Prostate gland (tissue), 2 donors: ENCODE results near the gene CPLX1. TPM values are rescaled to one million over a fixed set of nuclear protein-coding genes. Genes with fewer than 3 reads are reported as not detected.

ENCODE experiments used
- DNase-seq: peaks from one replicate; pipeline ENCODE4 v3.0.0-alpha.2; 2019; ENCODE audit warnings: low spot score
- H3K27ac ChIP-seq, 2 donors: fragments of 200-600 bp; sonication (generic); 2 replicates each; pipeline ENCODE4 v1.5.1; 2017 to 2019
- H3K27me3 ChIP-seq: fragments of 200-600 bp; sonication (generic); replicated peaks from 2 replicates; pipeline ENCODE4 v1.5.1; 2019; ENCODE audit not compliant: insufficient read depth
- H3K36me3 ChIP-seq, 2 donors: fragments of 200-600 bp; sonication (generic); 1 replicate in 1 of 2; 2 replicates in 1 of 2; pipeline versions ENCODE4 v1.5.1 to v1.8.1; 2017 to 2019
- H3K4me1 ChIP-seq: fragments of 200-600 bp; sonication (generic); replicated peaks from 2 replicates; pipeline ENCODE4 v1.5.1; 2019
- H3K4me3 ChIP-seq, 2 donors: fragments of 200-600 bp; sonication (generic); 2 replicates each; pipeline ENCODE4 v1.5.1; 2017 to 2019
- H3K9me3 ChIP-seq: fragments of 200-600 bp; sonication (generic); 2 replicates; pipeline ENCODE4 v1.5.1; 2017
- POLR2A ChIP-seq: fragments of 450-650 bp; IDR thresholded peaks from one replicate; pipeline ENCODE4 v1.6.1; 2016; ENCODE audit warnings: antibody characterized with exemption, mild to moderate bottlenecking
- POLR2AphosphoS5 ChIP-seq: sonication (generic); formaldehyde crosslinking; IDR thresholded peaks from one replicate; pipeline ENCODE4 v1.6.1; 2017; ENCODE audit warnings: antibody characterized with exemption
- WGBS: methylation state at CpG from one replicate; pipeline ENCODE4 v1.1.5; 2018; 5-methylcytosine and 5-hydroxymethylcytosine counted together
- intact Hi-C: fragments of 100-400 bp; cut with DNase I; formaldehyde crosslinking; loops from one replicate; pipeline ENCODE4 v1.14.2; 2022
- total RNA-seq, 2 donors: library from RNA; depleted of rRNA; stranded (reverse); fragments of >200 nt; gene quantifications; one replicate each; pipeline ENCODE4 v1.1.0, GENCODE V29; 2016
- TF ChIP-seq, protein P1 (sequence below), 4 experiments: fragments of 200-600 bp in 2 of 4; fragments of 450-650 bp in 2 of 4; sonication (generic) in 2 of 4; IDR thresholded peaks; 1 replicate in 3 of 4; 2 replicates in 1 of 4; pipeline ENCODE4 v1.5.1; 2016 to 2019; ENCODE audit warnings: antibody characterized with exemption in 4 of 4, mild to moderate bottlenecking in 2 of 4, moderate library complexity in 2 of 4

The CPLX1 gene
- total RNA-seq, 2 donors from 2014 or later, result 2.5 to 4.4 TPM

DNA sequence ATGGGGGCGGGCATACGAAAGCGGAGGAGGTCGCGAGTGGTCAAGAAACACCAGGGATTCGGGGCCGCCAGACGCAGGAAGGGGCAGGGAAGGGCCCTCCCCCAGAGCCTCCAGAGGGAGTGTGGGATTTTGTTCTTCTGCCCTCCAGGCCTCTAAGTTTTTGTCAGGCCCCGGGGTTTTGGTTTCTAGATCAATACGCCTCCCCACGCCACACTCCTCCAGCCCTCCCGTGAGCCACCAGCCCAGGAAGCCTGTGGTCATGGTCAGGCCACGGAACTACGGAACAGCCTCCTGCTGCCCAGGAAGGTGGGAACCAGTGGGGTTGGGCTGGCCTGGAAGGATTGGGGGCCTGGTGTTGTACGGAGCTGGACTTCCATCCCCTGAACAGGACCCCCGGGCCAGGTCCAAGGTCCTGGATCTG, 38.4 kb downstream of the CPLX1 start:
- Histone ChIP-seq H3K36me3 (no peaks in the 10 kb centered on the region), H3K9me3 (no peaks in the 10 kb centered on the region), H3K4me3 (no peak overlapping the region), H3K27me3 (no peaks in the 10 kb centered on the region), H3K4me1 (peaks cover 17% of the 10 kb centered on the region), H3K27ac (no peak overlapping the region)
- intact Hi-C loops, result no loop called here
- no peak for DNase-seq
- TF ChIP-seq POLR2A (no peak), POLR2AphosphoS5 (no peak)
- TF ChIP-seq, protein P1, sequence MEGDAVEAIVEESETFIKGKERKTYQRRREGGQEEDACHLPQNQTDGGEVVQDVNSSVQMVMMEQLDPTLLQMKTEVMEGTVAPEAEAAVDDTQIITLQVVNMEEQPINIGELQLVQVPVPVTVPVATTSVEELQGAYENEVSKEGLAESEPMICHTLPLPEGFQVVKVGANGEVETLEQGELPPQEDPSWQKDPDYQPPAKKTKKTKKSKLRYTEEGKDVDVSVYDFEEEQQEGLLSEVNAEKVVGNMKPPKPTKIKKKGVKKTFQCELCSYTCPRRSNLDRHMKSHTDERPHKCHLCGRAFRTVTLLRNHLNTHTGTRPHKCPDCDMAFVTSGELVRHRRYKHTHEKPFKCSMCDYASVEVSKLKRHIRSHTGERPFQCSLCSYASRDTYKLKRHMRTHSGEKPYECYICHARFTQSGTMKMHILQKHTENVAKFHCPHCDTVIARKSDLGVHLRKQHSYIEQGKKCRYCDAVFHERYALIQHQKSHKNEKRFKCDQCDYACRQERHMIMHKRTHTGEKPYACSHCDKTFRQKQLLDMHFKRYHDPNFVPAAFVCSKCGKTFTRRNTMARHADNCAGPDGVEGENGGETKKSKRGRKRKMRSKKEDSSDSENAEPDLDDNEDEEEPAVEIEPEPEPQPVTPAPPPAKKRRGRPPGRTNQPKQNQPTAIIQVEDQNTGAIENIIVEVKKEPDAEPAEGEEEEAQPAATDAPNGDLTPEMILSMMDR (IDR thresholded peaks at IDR 0.05), result no peak
- 73% methylated on average over 16 of the region's 16 CpGs for WGBS

DNA sequence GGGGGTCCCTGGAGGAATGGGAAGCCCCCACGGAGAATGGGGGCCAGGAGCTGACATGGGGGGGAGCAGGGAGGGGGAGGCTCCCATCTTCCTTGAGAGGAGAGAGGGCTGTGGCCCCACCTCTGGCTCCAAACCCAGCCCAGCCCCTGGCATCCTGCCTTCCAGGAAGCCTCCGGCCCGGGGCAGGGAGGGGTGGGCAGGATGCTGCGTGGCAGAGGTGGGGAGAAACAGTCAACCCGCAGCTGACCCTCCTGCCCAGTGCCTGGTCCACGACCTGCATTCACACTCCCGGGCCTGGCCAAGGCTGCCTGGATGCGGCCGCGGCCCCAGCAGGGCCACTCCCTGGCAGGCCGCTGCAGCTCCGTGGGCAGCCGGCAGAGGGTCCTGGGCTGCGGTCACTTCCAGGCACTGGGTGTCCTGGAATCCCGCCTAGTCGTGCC, 39.0 kb downstream of the CPLX1 start:
- Histone ChIP-seq H3K36me3 (no peaks in the 10 kb centered on the region), H3K9me3 (no peaks in the 10 kb centered on the region), H3K27me3 (no peaks in the 10 kb centered on the region), H3K4me1 (peaks cover 17% of the 10 kb centered on the region), H3K4me3 (peak overlapping the region; percentile 30 to 33), H3K27ac (peak overlapping the region; percentile 34 to 47)
- intact Hi-C loops, result no loop called here
- no peak for TF ChIP-seq POLR2AphosphoS5
- TF ChIP-seq, protein P1 (IDR thresholded peaks at IDR 0.05), result peak in 1 of 4 experiments; percentile 6
- 44% methylated on average over 15 of the region's 16 CpGs for WGBS
- DNase-seq, result no peak

DNA sequence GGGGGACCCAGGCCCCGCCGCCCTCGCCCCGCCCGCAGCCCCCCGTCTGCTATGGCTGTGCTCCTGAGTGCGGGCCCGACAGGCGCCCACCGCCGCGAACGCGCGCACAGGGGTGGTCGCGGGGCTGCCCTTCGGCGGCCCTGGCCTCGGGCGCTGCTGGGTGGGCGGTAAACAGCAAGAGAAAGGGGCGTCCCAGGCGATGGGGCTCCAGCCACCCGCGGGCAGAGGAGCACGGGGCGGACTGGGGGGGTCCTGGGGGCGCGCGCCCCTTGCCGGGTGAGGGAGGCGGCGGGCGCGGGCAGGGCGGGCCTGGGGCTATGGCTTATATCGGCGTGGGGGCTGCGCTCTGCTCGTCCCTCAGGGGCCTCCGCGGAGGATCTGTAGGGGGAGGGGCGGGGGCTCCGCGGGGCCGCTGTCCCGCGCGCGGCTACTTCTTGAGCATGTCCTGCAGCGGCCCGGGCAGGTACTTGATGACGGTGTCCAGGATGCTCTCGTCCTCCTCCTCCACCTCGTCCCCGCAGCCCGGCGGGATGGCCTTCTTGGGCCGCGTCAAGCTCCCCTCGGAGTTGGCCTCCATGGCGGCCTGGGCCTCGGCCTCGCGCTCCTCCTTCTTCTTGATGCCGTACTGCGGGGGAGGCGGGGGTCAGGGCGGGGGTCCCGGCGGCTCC, 39.7 kb downstream of the CPLX1 start:
- intact Hi-C loops, result no loop called here
- H3K4me1 ChIP-seq, result peaks cover 17% of the 10 kb centered on the region

DNA sequence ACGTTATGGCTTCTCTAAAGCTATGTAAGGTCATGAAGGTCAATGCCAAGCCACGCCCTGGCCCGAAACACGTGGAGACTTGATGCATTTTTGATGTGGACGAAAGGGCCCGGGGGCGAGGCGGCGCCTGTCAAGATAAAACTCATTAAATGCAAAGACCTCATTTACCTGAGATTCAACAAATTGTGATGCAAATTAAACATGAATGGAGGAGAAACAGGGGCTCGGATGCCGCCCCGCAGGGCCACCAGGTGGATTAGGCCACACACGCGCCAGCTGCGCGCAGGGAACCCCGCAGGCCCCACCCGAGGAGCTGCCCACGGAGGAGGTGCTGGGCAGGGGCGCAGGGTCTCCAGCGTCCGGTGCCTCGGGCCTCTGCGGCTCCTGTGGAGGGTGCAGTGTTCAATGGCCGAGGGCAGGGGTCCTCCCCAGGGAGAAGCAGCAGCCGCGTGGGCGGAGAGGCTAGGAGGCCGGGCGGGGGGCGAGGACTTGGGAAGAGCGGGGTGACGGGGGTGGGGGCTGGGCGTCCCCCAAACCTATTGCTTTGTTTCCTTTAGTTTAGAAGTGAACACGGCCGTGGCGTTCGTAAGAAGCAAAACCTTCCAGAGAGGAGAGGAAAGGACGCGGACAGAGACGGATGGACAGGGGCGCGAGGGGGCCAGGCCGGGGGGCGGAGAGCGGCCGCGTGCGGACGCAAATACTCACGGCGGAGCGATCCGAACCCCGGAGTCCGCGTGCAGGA, 40.4 kb downstream of the CPLX1 start:
- DNase-seq, result no peak
- Histone ChIP-seq H3K36me3 (no peaks in the 10 kb centered on the region), H3K27me3 (no peaks in the 10 kb centered on the region), H3K27ac (peak overlapping the region; percentile 34 to 47), H3K4me3 (peak overlapping the region; percentile 30 to 33), H3K4me1 (peaks cover 17% of the 10 kb centered on the region), H3K9me3 (no peaks in the 10 kb centered on the region)
- intact Hi-C loops, result no loop called here
- WGBS, result 20% methylated on average over 54 of the region's 57 CpGs
- TF ChIP-seq, protein P1 (IDR thresholded peaks at IDR 0.05), result no peak
- TF ChIP-seq POLR2AphosphoS5 (no peak), POLR2A (no peak)

More for the DNA sequence above, 39.7 kb downstream of the CPLX1 start:
- Histone ChIP-seq H3K4me3 (peak overlapping the region; percentile 30 to 33), H3K27ac (peak overlapping the region; percentile 34 to 47), H3K36me3 (no peaks in the 10 kb centered on the region), H3K9me3 (no peaks in the 10 kb centered on the region), H3K27me3 (no peaks in the 10 kb centered on the region)
- DNase-seq, result no peak
- WGBS, result 2% methylated on average over 65 of the region's 72 CpGs
- TF ChIP-seq POLR2A, result no peak
- TF ChIP-seq, protein P1 (IDR thresholded peaks at IDR 0.05), result no peak
- no peak for TF ChIP-seq POLR2AphosphoS5
